Dermis blood vessel endothelial cell (primary cell): ENCODE data around the gene WWOX. TPM values are rescaled to one million over a fixed set of nuclear protein-coding genes. Genes with fewer than 3 reads are reported as not detected.

ENCODE experiments used
- DNase-seq: peaks from one replicate; pipeline ENCODE4 v3.0.0; 2010
- total RNA-seq: library from RNA; depleted of rRNA; stranded (reverse); fragments of >200 nt; gene quantifications from 2 replicates; pipeline ENCODE4 v1.2.3, GENCODE V29; 2014

Gene WWOX
- total RNA-seq, 1 donor from 2014 or later: 14.5 TPM

DNA sequence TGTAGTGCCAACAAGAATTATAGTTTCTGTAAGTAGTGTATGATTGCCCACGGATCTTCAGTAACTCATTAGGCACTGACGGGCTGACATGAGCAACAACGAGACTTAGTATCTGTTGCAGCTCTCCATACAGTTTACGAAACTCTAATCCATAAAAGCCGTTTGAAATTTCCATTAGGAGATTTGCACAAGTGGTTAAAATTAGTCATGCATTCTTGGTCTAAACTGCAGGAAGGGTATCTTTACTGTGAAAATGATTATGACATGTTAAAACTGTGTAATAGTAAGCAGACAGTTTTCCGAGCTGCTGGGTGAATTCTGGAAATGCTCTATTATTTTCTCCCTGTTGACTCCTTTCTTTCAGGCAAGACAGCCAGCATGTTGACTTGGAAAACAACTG is 605.0 kb downstream of the WWOX start:
- DNase-seq: no peak

DNA sequence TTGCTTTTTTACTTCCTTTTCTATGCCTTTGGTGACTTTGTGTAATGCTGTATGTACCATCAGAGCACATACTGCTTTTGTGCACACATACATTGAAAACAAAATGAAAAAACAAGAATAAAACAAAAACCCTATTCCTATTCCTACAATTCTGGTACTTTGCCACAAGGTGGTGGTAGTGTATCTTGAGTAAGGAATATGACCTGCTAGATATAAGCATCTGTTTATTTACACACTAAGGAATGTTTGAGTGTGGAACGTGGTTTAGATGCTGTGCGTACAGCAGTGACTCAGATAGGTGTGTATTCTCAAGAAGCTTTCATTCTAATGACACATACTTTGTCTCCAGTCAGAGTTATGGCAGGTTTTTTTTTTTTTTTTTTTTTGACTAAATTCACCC is 606.2 kb downstream of the WWOX start:
- peak; percentile 3 for DNase-seq

DNA sequence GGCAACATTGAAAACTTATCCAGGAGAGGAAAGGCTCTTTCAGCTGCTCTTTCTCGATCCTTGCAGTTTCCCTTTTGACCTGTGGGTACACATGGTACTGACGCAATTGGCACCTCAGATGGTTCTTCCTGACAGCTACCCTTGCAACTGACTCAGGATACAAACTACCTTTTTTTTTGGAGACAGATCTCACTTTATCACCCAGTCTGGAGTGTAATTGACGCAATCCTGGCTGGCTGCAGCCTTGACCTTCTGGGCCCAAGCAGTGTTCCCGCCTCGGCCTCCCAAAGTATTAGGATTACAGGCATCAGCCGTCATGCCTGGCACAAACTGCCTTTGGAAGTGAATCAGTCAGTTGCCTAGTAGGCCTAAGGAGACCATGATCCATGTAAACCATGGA is 607.2 kb downstream of the WWOX start:
- no peak for DNase-seq

DNA sequence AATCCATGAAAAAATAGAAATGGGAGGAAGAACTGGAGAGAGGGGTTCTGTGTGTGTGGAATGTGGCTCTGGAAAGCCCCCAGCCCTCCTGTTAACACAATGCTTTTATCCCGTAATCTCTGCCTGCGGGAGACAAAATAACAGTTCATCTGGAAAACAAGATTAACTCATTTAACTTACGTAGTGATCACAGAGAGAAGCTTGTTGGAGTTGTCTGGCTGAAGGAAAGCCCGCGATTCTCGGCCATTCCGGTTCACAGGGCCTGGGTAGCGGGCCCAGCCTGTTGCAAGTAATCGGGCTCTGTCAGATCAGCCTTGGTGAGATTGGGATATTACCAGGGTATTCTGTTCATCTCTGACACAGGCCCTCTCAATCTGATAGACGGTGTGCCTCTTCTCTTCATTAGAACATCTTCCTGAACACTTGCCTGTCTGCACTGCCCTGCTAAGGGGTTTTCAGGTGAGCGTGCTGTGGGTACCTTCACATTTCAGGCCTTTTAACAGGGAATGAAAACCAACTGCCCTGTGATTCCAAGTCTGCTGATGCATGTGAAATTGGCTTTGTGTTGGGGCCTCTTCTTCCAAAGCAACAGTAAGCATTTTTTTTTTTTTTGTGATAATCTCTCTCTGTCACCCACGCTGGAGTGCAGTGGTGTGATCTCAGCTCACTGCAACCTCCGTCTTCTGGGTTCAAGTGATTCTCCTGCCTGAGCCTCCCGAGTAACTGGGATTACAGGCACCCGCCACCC is 609.9 kb downstream of the WWOX start:
- no peak for DNase-seq

DNA sequence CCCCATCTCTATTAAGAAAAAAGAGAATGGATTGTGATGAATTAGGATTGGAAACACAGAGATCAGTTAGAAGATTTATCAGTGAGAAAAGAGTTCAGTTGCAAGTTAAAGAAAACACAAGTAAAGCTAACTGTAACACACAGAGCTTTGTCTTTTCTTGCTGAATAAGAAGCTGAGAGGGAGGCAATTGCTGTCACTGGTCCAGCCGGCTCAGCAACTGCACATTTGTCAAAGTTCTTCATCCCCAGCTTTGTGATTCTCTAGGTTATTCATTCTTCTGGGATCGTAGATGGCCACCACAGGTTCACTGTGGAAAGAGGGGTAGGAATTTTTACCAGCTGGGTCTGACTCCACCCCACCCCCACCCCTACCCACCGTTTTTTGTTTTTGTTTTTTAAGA is 615.7 kb downstream of the WWOX start:
- DNase-seq: no peak

DNA sequence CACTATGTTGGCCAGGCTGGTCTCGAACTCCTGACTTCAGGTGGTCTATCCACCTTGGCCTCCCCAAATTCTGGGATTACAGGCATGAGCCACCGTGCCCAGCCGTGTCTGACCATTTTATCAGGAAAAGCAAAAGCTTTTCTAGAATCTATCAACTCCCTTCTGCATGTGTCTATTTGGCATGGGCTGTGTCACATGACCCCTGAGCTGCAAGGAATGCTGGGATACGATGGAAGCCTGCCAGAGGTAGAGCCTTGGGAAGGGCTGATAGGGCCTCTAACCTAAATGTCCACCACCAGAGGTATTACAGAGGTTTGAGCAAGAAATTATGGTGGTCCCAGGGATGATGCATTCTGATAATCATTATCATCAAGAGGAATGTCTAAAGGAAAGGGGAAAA is 616.2 kb downstream of the WWOX start:
- no peak for DNase-seq

DNA sequence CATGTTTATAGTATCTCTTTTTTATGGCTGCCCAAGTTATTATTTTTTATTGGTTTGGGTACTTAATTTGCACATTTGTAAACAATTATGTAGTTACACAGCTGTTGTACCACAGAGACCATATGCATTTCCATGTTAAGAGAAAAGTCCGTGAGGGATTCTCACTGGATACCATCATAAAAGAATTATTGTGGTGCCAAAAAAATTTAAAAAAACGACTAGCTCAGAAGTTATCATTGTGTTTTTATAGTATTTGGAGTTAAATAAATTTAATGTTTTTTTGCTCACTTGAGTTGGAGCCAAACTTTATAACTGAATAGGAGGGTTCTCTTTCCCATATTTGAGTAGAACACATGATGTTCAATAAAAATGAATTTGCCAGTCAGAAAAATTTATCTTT is 618.7 kb downstream of the WWOX start:
- DNase-seq: no peak

DNA sequence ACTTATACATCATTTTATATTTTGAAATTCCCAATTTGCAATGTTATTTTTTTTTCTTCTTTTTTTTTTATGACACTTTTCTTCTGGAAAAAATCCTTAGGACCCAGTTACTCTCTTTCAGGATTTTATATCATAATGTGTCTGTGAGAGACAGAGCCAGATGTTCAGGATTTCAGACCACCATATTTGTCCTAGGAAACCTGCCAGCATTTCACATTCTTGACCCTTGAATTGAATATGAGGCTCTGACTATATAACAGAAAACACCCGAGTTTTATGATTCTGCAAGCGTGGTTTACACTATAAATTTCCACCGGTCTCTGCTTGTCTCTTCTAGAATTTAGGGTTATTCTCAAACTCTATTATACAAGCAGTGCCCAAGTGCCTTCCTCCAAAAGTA is 621.0 kb downstream of the WWOX start:
- DNase-seq: no peak

DNA sequence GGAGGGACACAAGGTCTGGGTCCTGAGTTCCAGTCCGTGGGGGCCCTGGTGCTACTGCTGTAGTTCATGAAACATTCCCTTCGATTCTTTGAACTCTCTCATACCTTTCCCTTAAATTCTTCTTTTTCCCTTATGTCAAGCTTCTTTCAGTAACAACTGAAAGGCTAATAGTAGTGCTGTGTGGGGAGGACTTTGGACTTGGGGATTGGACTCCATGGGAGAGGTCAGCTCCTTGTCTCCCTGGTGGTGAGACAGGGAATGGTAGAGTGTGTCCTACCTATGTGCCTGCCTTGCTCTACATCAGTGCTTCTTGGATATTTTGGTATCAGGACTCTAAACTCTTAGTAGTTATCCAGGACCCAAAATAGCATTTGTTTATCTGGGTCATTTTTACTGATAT is 628.1 kb downstream of the WWOX start:
- DNase-seq: no peak

DNA sequence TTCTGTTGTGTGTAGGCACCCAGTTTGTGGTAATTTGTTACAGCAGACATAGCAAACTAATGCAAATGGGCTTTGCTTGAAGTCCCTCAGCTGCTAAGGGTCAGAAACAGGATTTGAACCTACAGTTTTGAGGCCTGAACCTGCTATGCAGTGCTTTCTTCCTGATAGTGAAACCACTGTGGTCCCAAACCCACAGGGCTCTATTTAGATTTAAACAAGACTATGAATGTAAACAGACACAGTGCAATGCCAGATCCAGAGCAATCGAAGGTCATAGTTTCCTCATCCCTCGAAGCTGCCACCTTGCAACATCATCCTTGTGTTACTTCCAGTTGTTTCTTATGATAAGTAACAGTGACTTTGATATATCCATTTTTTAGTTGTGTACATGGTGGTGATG is 630.2 kb downstream of the WWOX start:
- no peak for DNase-seq

DNA sequence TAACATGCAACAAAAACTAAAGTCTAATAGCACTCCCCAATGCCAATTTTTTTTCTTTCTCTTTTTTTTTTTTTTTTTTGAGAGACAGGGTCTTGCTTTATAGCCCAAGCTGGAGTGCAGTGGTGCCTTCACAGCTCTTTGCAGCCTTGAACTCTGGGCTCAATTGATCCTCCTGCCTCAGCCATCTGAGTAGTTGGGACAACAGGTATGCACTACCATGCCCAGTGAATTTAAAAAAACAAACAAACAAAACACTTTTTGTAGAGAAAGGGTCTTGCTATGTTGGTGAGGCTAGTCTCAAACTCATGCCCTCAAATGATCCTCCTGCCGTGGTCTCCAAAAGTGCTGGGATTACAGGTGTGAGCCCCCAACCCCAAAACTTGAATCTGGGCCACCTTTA is 632.3 kb downstream of the WWOX start:
- DNase-seq: no peak

DNA sequence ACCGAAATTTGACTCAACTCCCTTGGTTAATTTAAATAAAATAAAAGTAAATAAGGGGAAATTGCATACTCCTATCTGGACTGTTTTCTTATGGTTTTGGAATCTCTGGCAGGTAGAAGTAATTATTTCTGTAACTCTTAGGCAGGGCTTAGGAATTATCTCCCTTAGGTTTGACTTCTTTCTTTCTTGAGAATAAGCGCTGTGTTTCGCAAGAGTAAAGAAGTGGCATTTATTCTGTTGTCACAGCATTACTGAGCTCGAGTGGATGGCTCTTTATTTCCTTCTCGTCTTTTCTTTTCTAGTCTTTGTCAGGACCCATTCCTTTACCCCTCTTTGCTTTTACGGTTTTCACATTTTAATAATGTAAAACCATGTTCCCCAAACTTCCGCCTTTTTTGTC is 633.2 kb downstream of the WWOX start:
- no peak for DNase-seq

DNA sequence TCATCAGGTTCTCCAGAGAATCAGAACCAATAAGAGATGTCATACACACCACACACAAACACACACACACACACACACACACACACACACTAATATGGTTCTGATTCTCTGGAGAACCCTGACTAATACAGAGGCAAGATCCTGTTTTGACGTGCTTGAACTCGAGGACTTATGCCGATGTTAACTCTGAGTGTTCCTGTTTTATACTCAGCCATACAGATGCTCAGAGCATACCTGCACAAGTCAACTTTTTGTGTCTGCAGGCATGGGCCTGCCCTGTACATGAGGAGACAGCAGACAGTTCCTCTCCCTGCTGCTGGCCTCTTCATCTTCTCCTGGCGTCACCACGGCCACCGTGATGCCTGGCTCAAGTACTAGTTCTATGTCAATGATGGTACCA is 635.9 kb downstream of the WWOX start:
- DNase-seq: no peak

DNA sequence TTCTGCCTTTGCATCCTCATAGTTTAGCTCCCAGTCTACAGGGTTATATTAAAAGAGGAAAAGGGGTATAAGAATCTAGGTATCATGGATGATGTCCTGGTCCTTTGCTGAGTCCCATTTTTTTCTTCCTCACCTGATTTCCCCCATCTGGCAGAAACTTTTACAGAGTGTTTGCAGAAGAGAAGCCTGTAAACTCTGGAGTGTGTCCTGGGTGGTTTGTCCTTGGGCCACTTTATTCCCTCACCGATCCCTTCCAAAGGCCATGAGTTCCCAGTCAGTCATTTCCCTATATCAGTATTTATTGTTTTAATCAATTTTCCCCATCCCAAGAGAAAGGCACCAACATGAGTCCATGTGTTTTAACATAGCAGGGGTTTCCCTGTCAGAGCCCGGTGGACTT is 638.2 kb downstream of the WWOX start:
- DNase-seq: no peak

DNA sequence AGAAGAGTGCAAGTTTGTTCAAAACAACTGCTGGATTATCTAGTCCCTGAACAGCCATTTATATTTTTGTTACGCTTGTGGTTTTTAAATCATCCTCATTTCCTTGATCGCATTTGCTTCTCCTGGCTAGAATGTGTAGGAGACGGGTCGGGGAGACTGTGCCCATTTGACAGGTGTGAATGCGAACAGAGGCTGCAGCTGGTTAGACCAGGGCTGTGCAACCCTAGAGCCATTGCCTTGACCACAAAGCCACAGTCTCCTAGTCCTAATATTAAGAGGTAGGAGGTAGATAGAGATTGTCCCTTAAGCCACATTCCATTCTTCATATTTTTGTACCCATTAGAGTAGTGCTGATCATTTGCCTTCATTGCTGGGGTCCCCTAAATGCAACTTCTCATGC is 639.1 kb downstream of the WWOX start:
- DNase-seq: no peak

DNA sequence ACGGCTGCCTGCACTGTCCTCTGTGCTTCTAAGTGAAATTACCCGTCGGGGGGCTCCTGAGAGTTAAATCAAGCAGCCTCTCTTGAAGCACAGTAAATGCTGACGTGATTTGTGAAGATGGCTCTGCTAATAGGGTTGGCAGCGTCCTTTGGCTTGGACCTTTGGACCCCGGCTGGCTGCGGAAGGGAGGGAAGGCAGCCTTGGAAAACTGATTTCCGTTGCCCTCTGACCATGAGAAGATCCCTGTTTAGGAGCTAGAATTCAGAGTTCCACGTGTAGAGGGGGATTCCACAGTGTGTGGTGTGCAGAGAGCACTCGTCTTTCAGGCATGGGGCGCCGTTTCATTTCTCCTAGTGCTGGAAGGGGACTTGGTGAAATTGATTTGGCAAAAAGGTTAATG is 640.8 kb downstream of the WWOX start:
- no peak for DNase-seq

DNA sequence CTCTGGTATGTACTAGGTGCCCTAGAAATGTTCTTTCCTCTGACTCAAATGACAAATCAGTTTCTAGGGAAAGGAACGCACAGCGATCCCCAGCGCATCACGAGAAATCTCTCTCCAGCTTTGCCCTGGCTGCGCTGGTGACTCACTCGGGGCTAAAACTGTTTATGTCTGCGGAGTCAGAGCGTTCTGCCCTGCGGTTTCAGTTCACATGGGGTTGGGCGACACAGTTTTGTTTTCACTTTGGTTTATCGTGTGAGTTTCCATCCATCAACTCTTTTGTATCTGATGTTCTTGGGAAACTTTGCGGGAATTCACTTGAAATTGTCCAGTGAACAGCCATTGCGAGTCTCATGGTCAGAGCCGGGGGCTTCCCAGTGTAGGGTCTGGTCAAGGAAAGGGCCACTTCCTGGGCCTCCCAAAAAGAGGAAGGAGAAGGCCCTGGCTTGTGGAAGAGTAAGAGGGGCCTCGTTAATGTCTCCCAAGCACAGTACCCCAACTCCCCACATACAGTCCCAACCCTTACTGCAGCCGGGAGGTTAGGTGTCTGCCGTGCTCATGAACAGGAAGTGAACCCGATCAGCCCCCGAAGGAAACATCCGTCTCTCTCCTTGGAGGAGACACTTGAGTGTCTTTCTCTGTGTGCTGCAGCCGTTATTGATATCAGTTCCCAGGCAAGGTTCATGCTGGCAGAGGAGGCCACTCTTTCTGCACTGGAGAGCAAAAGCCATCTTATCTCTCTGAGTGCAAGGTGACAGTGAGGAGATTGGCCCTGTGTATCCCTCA is 643.2 kb downstream of the WWOX start:
- no peak for DNase-seq

DNA sequence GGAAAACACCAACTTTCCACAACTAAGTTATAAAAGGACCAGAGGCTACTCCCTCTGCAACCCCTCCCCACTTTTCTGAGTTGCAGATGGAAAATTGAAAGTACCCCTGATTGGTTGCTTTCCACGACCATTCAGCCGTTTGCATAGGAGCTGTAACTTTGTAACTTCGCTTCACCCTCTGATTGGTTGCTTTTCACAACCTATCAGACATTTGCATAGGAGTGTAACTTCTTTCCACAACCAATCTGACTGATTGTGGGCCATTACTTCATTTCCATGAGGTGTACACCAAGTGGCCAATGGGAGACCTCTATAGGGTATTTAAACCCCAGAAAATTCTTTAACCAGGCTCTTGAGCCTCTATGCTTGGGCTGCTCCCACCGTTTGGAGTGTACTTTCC is 644.1 kb downstream of the WWOX start:
- DNase-seq: no peak

DNA sequence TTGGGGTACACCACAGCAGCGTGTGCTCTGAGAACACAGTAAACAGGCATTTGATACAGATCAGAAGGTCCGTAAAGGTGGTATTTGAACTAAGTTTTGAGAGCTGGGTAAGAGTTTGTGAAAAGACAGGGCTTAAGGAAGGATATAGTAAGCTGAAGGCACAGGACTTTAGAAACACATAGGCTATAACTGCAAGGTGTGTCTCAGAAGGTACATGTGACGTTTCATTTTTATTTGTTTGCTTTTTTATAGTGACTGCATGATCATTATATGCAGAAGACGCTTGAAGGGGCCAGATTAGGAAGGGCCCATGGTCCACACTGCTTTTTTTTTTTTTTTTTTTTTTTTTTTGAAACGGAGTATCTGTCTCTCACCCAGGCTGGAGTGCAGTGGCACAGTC is 644.6 kb downstream of the WWOX start:
- DNase-seq: no peak

DNA sequence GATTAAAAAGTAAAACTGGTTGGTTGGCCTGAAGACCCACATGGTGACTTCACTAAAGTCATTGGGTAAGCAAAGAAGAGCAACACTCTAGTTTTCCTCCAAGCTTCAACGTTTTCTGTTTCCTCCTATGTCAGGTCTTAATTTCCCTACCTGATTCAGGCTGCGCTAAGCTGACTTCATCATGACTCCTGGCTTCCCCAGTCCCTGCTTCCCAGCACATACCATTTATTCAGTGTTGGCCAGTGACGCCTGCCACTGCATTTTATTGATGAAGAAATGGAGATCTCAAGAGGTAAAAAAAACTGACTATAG is 645.3 kb downstream of the WWOX start:
- no peak for DNase-seq

DNA sequence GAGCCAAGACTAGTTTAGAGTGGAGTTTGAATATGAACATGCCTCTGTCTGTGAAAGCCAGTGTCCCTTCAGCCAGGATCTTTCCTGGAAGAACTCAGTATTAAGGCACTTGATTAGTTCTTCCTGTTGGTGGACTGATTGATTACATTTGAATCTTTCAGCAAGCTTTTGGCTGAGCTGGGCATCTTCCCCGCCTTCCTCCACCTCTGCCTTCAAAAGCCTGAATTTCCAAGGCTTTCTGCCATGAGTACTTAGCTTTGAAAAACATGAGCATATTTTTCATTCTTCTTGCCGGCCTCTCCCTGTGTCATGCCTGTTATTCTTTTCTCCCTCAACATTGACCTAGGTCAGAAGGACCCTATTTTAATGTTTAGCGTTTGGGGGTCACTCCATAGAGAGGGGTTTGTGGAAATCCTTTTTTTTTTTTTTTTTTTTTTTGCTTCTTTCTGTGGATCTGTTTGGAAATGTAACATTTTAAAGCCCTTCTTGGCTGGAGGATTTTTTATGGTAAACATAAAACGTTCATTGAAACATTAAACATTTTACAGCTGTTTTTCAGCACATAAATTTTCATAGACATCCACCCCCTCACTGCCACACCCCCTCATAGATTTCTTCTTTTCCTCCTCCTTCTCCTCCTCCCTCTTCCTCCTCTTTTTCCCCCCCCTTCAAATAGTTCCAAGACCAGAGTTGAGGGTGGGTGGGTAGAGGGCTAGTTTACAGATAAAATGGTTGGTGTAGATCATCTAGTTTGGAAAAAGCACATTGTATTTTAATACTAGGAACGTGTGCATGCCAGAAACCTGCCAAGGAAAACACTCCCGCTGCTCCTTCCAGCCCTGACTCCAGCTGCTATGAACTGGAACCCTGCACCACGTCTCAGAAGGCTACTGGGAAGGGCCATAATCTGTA is 645.9 kb downstream of the WWOX start:
- DNase-seq: no peak

DNA sequence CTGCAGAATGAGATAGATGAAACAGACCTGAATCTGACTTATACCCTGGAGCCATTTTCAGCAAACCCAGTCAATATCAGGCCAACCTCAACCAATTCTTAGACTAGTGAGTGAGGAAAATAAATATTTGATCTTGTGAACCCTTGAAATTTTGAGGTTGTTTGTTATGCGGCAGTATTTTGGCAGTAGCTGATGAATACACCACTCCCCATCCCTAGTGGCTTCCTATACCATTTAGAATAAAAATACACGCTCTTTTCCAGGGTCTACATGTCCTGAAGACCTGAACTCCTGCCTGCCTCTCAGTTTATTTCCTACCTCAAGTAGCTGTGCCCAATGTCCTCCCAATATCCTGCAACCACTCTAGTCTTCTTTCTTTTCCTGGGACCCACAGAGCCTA is 647.3 kb downstream of the WWOX start:
- DNase-seq: no peak

DNA sequence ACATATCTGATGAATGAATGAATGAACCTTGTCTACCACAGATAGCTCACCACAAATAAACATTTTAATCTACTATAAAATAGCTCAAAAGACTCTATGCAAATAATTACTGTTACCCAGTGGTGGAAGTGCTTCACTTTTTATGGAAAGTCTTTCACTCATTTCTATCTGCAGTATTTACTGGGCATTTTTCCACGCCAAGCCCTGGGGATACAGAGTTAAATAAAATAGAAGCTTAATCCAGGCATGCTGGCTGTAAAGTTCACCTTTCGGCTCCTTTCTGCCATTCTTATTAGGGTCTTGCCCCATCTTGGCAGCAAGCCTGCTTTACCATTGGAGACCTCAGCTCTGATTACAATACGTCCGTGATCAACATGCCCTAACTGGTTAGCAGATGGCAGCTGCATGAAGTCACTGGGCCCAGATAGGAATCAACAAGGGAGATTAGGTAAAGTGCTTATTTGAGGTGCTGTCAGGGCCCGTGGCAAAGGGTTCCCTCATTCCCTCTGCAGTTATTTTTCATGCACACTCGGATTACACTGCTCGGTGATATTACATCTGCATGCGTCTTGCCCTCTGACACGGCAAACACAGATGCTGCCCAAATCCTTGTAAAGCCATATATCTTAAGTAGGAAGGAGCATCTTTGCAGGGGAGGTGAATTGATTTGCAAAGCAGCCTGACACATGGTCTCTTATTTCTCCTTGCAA is 648.9 kb downstream of the WWOX start:
- DNase-seq: no peak
